ENCODE data around the gene TEAD3. TPM values are rescaled to one million over a fixed set of nuclear protein-coding genes. Genes with fewer than 3 reads are reported as not detected.

Gene TEAD3
- total RNA-seq, 1 experiment from 2014 or later, result not detected

Small RNAs within 50 kb of the gene (small RNA-seq; reads per million reads assigned to genes)
- not detected for gene MIR7111

Other genes starting within 250 kb of the TEAD3 start
- gene ZNF76, start 237.3 kb downstream of the TEAD3 start, total RNA-seq (2014; rRNA removed; shearing (Covaris generic); ENCODE audit: low replicate concordance), result 24.4 and 40.3 TPM in 2 replicates
- 31.3 and 69.9 TPM in 2 replicates for gene DEF6, start 199.3 kb downstream of the TEAD3 start, total RNA-seq (2014; rRNA removed; shearing (Covaris generic); ENCODE audit: low replicate concordance)
- 2.5 and 3.2 TPM in 2 replicates for gene PPARD, start 154.5 kb downstream of the TEAD3 start, total RNA-seq (2014; rRNA removed; shearing (Covaris generic); ENCODE audit: low replicate concordance)
- gene FANCE, start 44.7 kb downstream of the TEAD3 start, total RNA-seq (2014; rRNA removed; shearing (Covaris generic); ENCODE audit: low replicate concordance), result 9.8 and 14.8 TPM in 2 replicates
- gene RPL10A, start 28.7 kb downstream of the TEAD3 start, total RNA-seq (2014; rRNA removed; shearing (Covaris generic); ENCODE audit: low replicate concordance), result 3,423 and 3,839 TPM in 2 replicates
- gene TULP1, start 15.8 kb upstream of the TEAD3 start, total RNA-seq (2014; rRNA removed; shearing (Covaris generic); ENCODE audit: low replicate concordance), result not detected in 2 replicates
- gene FKBP5, start 191.8 kb upstream of the TEAD3 start, total RNA-seq (2014; rRNA removed; shearing (Covaris generic); ENCODE audit: low replicate concordance), result 22.9 and 28.3 TPM in 2 replicates
- 0.60 and 1.6 TPM in 2 replicates for gene ARMC12, start 240.0 kb upstream of the TEAD3 start, total RNA-seq (2014; rRNA removed; shearing (Covaris generic); ENCODE audit: low replicate concordance)